HG03196 (cell line): ENCODE data around the gene ANKRD34C.
A peak's percentile ranks its signal among the peaks of the same experiment; 100 is the strongest.
"Not testable (repeated sequence)": the region's sequence is repeated elsewhere in the genome, so short reads cannot be mapped to it uniquely, and the experiment has no call there.

Experiments used
- ATAC-seq: cut with Tn5 transposase; IDR thresholded peaks from one replicate; pipeline ENCODE4 v1.9.1; 2021; ENCODE audit not compliant: unreplicated experiment

ANKRD34C gene

GRCh38 chr15:79310985-79311900 lies 28.7 kb downstream of the ANKRD34C start, which contains the start of gene TMED3:
Gene TMED3 (plus strand): TSS chr15:79311112. CDS start chr15:79311250, 138 bp downstream.
- ATAC-seq, result peak; percentile 91

DNA sequence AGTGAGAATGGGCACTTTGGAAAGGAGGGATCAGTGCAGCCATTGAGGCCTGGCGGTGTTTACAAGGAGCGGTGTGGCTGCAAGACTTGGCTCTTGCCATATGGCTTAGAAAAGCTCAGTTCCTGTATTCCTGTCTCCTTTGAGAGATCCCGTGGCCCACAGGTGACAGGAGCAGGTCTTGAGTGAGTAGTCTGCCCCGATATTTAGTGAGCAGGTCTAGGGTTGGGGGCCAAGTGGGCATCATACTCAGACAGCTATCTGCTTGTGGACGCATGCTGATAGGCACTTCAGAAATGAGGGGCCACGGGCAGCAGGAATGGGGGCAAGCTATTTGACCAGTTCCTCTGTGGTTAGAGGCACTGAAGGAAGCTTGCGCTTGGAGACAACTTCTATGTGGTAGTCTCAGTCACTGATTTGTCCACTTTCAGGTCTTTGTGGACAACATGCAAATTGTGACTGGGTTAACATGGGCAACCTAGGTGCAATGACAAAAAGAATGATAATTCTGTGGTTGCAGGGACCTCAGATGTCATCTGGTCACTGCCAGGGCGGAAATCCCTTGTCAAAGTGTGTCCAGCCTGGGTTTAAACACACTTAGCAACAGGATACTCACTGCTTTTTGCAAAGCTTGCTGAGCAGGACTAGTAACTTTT lies 29.5 kb downstream of the ANKRD34C start:
- ATAC-seq, result no peak

- ATAC-seq, result no peak
These were observed 31.7 kb downstream of the ANKRD34C start for GRCh38 chr15:79314186-79314585.

DNA sequence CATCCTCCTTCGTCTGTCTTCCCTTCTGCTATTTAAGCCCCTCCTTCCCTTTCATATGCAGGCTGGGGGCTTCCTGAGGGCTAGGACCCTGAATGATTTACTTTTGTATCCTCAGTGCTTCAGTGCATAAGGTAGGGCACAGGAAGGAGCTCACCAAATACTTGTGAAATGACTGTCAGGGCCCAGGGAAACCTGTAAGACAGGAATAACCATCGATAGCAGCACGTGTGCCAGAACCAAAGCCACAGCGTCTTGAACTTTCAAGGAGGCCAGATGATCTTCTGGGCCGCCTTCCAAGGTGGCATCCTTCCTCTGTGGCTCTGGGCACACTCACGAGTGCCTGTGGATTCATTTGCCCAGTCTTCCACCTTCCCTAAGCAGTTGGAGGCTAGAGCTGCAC lies 32.3 kb downstream of the ANKRD34C start:
- no peak for ATAC-seq

DNA sequence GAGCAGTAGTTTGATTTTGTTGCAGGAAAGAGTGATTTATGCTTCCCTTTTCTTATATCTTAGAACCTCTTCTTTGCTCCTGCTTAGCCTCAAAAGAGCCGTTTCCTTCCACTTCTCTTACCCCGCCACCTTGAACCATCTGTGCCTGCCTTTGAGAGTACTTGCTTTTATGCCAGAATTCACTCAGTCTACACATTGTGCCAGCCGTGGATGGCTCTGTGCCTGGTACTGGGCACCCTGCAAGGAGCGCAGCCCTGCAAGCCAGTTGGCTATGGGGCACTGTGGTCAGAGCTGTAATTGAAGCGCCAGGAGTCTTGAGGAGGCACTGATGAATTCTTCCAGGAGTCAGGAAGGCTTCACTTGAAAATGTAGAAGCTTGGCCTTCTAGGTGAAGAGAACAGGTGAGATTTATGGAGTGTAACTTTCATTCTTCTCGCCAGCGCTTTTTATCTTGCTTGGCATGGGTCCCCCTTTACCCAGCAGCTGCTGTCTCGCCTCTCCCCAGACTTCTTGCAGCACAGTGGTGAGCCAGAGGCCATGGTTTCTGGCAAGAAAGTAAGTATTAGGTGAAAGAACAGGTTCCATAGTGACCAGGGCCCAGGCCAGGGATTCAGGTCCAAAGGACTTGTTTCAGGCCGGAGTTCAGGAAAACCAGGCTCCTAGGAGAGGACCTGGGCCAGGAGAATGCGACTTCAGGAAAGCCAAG lies 33.3 kb downstream of the ANKRD34C start:
- no peak for ATAC-seq

DNA sequence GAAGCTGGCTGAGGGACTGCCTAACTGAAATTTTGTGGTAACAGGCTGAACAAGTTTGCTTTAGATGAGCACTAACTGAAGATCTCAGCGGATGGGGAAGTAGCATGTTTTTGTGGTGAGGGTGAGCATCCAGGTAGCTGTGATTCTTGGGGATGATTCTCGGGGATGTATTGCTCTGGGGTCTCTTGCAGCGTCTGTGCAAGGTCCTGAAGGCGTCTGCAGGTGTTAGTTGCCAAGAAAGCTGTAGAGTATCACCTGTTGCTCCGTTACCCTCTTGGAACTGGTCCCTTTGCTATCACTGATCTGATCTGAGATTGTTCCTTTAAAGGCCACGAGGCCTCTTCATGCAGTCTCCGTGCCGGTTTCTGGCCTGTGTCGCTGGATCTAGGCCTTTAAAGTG lies 34.3 kb downstream of the ANKRD34C start:
- ATAC-seq, result no peak

- ATAC-seq, result not testable (repeated sequence)
These were observed 37.5 kb downstream of the ANKRD34C start for GRCh38 chr15:79319973-79320372.

DNA sequence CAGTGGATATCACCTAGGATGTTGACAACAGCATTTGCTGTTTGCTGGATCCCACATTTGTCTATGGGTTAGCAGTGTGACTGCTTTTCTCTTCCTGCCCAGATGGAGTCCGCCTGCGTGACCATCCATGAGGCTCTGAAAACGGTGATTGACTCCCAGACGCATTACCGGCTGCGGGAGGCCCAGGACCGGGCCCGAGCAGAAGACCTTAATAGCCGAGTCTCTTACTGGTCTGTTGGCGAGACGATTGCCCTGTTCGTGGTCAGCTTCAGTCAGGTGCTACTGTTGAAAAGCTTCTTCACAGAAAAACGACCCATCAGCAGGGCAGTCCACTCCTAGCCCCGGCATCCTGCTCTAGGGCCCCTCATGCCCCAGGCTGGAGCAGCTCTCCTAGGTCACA lies 39.4 kb downstream of the ANKRD34C start:
- ATAC-seq, result no peak

DNA sequence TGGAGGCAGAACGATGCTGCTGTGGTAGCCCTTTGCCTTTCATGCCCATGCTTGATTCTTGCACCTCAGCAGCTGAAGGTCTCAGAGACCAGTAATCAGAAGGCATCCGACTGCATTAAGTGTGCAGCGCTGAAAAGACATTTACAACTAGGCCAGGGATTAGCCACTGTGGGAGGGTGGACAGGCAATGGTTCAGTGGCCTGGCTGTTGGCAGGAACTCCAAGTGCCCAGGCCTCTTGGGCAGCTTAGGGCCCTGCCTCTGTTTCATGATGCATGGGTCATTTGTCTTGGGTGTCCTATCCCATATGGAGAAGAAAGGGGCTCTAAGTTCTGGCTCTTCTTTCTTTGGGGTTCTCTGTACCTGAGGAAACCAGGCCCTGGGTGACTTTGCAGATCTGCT lies 39.8 kb downstream of the ANKRD34C start:
- ATAC-seq, result no peak

DNA sequence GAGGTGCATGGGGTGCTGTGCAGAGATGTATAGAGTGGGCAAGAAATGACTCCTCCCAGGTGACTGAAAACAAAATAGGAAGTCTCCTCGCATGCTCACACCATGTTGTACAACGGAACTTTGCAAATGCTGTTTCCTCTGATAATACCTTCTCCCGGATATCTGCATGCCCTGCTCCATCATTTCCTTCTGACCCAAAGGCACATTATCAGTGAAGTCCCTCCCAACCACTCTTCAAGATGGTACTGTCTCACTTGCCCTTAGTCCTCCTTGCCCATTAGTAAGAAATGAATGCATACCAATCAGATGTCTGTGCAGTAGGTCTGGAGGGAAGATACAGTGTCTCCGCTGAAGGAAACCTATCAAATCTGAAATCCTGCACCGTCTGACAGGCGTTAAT lies 40.4 kb downstream of the ANKRD34C start:
- ATAC-seq, result no peak

DNA sequence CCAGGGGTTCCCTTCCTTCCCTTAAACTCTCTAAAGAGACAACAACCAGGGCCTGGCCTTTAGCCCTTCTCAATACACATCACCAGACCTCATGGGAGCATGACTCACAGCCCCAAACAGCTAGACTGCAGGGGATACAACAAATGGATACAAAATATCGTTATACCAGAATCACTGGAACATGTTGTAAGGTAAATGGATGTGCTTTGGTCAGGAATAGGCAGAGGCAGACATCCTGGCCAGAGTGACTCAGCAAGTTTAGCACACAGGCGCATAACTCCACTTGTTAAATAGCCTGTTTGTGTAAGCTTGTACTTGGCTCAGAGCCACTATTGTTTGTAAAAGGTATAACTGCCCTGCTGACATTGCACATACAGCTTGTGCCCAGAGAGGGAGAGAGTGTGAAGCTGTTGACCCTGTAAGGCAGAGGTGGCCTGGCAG lies 46.7 kb downstream of the ANKRD34C start:
- no peak for ATAC-seq
